ENCODE data around the gene IL25. TPM values are rescaled to one million over a fixed set of nuclear protein-coding genes. Genes with fewer than 3 reads are reported as not detected.

IL25 gene
- total and polyA plus RNA-seq, 7 donors, result not detected

GRCh38 chr14:23377573-23378563 is 5.3 kb downstream of the IL25 start:
- no peaks in the 10 kb centered on the region for H3K9me3 ChIP-seq
- H3K4me3 ChIP-seq, result peak overlapping the region in 2 of 4 donors; percentile 10 to 29
- no peaks in the 10 kb centered on the region for H3K36me3 ChIP-seq
- 88% methylated on average over 14 of the region's 14 CpGs for WGBS, 2 donors
- no peaks in the 10 kb centered on the region for H3K4me1 ChIP-seq
- intact Hi-C loops (cut with DNase I), result no loop called here
- TF ChIP-seq CTCF (IDR thresholded peaks at IDR 0.05), result no peak
- no peak for TF ChIP-seq POLR2A (IDR thresholded peaks at IDR 0.05)
- TF ChIP-seq EP300 (IDR thresholded peaks at IDR 0.05), result no peak
- TF ChIP-seq POLR2AphosphoS5 (IDR thresholded peaks at IDR 0.05), result no peak
- DNase-seq, result no peak
- peak overlapping the region in 3 of 4 donors; percentile 25 to 63 (median 34) for H3K27ac ChIP-seq
- no peaks in the 10 kb centered on the region for H3K27me3 ChIP-seq

DNA sequence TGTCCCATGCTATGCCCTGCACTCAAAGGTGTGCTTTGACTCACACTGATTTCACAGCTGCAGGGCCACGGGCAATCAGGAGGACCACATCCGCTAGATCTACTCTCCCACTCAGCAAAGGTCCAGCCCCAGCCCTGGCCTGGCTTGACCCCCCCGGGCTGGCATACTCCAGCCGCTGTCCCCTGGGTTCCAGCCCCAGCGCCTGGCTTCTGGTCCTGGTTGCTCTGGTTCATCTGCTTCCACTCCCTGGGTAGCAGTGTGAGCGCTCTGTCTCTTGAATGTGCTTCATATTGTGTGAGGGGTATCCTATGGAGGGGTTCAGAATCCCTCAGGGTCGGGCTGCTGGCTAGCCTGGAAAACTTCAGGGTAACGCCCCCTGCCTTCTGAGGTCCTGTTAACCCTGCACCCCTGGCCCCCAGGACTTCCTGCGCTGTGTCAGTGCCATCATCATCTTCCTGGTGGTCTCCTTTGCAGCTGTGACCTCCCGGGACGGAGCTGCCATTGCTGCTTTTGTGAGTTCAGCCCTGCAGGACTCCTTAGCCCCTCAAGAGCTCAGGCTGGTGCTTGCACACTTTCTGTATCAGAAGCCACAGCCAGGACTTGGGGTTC is 6.1 kb downstream of the IL25 start:
- Histone ChIP-seq H3K27ac (no peak overlapping the region), H3K27me3 (no peaks in the 10 kb centered on the region), H3K9me3 (no peaks in the 10 kb centered on the region), H3K36me3 (no peaks in the 10 kb centered on the region), H3K4me3 (no peak overlapping the region), H3K4me1 (no peaks in the 10 kb centered on the region)
- WGBS, 2 donors, result 81 to 88% methylated on average over 11 of the region's 11 CpGs
- DNase-seq, result no peak
- no peak for TF ChIP-seq POLR2AphosphoS5 (IDR thresholded peaks at IDR 0.05)
- TF ChIP-seq POLR2A (IDR thresholded peaks at IDR 0.05), result no peak
- no peak for TF ChIP-seq CTCF (IDR thresholded peaks at IDR 0.05)
- no peak for TF ChIP-seq EP300 (IDR thresholded peaks at IDR 0.05)
- intact Hi-C loops (cut with DNase I), result no loop called here

- 34 to 40% methylated on average over 12 of the region's 12 CpGs for WGBS, 2 donors
- no peaks in the 10 kb centered on the region for H3K9me3 ChIP-seq
- no peak for DNase-seq
- no peaks in the 10 kb centered on the region for H3K4me1 ChIP-seq
- no peaks in the 10 kb centered on the region for H3K27me3 ChIP-seq
- H3K36me3 ChIP-seq, result no peaks in the 10 kb centered on the region
- intact Hi-C loops (cut with DNase I), result loop anchor here (1.0 to 5.0 kb wide), 2 partner anchors 51 to 112 kb away; no protein-coding TSS in a partner anchor
- H3K27ac ChIP-seq, result no peak overlapping the region
- H3K4me3 ChIP-seq, result no peak overlapping the region
- TF ChIP-seq CTCF (IDR thresholded peaks at IDR 0.05) (peak; percentile 86 to 93 (median 91)), EP300 (IDR thresholded peaks at IDR 0.05) (no peak), POLR2A (IDR thresholded peaks at IDR 0.05) (no peak), POLR2AphosphoS5 (IDR thresholded peaks at IDR 0.05) (peak in 2 of 4 donors; percentile 44 to 51)
Measured at GRCh38 chr14:23379366-23380196, 7.0 kb downstream of the IL25 start.

DNA sequence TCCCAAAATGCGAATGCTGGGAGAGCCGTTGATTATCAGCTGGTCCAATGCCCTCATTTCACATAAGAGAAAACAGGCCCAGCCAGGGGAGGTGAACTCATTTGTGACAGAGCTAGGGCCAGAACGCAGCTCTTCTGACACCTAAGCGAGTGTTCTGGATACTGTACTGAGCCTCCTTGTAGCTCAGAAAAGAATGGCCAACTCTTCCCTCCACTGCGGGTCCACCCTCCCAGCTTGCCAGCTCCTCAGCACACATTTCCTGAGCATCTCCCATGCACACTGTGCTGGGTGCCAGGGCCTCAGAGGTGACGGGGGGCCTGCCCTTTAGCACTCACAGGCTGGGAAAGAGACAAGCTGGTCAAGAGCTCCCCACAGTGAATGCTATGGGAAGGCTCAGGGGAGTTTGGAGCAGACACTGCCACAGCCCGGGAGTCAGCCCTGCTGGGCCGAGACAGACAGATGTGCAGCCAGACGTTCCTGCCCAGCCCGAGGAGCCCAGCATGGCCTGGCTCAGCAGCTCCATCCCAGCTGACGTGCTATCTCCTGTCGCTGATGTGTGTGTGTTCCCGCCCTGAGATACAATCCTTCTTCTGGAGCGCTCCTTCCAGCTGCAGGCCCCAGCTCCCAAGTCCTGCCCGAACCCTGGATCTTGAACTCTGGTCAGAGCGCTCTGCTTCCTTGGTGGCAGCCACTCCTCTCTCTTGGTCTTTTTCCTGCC is 7.7 kb downstream of the IL25 start:
- WGBS, 2 donors, result 64 to 72% methylated on average over 16 of the region's 16 CpGs
- TF ChIP-seq CTCF (IDR thresholded peaks at IDR 0.05) (no peak), POLR2A (IDR thresholded peaks at IDR 0.05) (no peak), EP300 (IDR thresholded peaks at IDR 0.05) (no peak), POLR2AphosphoS5 (IDR thresholded peaks at IDR 0.05) (no peak)
- no peak overlapping the region for H3K27ac ChIP-seq

More for the DNA sequence above, 7.7 kb downstream of the IL25 start:
- Histone ChIP-seq H3K9me3 (no peaks in the 10 kb centered on the region), H3K36me3 (no peaks in the 10 kb centered on the region), H3K4me3 (no peak overlapping the region), H3K4me1 (no peaks in the 10 kb centered on the region), H3K27me3 (no peaks in the 10 kb centered on the region)
- intact Hi-C loops (cut with DNase I), result loop anchor here (1.0 to 5.0 kb wide), 2 partner anchors 52 to 113 kb away; no protein-coding TSS in a partner anchor
- DNase-seq, result no peak
